Uterus (tissue), 2 donors: Measurements from ENCODE around the gene TXNRD2.

Experiments used
- POLR2A ChIP-seq, 2 donors: fragments of 450-650 bp; IDR thresholded peaks; one replicate each; pipeline ENCODE4 v1.6.1; 2016; ENCODE audit warnings: antibody characterized with exemption in 2 of 2, mild to moderate bottlenecking in 1 of 2, moderate library complexity in 1 of 2
- TF ChIP-seq, protein P1 (sequence below), 4 experiments: fragments of 200-600 bp in 2 of 4; fragments of 450-650 bp in 2 of 4; sonication (generic) in 2 of 4; IDR thresholded peaks; one replicate each; pipeline ENCODE4 v1.5.1; 2016 to 2019; ENCODE audit warnings: antibody characterized with exemption in 4 of 4, mild to moderate bottlenecking in 2 of 4, moderate library complexity in 1 of 4

DNA sequence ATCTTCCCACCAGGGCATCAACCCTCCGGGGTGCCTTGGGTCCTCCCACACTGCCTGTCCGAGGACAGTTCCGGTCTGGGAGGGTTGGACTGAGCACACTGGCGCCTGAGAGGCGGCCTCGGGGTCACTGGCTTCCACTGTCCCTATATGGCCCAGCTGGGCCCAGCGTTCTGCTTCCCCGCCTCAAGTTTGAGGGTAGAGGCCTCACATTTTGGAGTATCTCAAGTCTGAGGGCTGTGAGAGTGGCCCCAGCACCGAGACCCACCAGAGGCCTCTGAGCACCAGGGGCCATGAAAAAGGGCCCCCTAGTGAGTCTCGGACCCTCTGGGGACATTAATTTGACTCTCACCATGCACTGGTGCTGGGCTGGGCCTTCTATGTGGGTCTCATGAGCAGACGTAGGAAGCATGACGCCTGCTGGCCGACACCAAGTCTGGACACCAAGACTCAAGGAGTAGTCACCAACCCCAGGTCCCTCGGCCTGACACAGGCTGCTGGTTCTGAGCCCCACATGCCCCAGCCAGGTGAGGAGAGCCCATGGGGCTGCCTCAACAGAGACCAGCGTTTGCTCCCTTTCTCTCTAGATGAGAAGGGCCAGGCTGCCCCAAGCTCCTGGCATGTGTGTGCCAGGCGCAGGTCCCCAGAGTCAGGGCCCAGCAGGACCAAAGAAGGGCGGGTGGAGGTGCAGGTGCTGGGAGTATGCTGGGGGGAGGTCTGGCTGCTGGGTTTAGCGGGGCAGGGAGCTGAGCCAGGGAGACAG is 47.5 kb upstream of the TXNRD2 start:
- TF ChIP-seq POLR2A (IDR thresholded peaks at IDR 0.05): no peak
- TF ChIP-seq, protein P1, sequence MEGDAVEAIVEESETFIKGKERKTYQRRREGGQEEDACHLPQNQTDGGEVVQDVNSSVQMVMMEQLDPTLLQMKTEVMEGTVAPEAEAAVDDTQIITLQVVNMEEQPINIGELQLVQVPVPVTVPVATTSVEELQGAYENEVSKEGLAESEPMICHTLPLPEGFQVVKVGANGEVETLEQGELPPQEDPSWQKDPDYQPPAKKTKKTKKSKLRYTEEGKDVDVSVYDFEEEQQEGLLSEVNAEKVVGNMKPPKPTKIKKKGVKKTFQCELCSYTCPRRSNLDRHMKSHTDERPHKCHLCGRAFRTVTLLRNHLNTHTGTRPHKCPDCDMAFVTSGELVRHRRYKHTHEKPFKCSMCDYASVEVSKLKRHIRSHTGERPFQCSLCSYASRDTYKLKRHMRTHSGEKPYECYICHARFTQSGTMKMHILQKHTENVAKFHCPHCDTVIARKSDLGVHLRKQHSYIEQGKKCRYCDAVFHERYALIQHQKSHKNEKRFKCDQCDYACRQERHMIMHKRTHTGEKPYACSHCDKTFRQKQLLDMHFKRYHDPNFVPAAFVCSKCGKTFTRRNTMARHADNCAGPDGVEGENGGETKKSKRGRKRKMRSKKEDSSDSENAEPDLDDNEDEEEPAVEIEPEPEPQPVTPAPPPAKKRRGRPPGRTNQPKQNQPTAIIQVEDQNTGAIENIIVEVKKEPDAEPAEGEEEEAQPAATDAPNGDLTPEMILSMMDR (IDR thresholded peaks at IDR 0.05): no peak
